ENCODE data around the gene SSRP1. TPM values are rescaled to one million over a fixed set of nuclear protein-coding genes. Genes with fewer than 3 reads are reported as not detected.

Gene SSRP1
- total and polyA plus RNA-seq, 11 donors = 21.8 to 86.5 (median 41.6) TPM

- WGBS, 4 donors = 36 to 44% (median 41%) methylated on average over 12 of the region's 12 CpGs
- no peaks in the 10 kb centered on the region for H3K27me3 ChIP-seq
- peak in 2 of 4 donors; percentile 3 to 10 for ATAC-seq
- H3K4me3 ChIP-seq = peak overlapping the region; percentile 62 to 94 (median 84)
- peaks cover 0 to 25% (median 16%) of the 10 kb centered on the region in 12 donors for H3K4me1 ChIP-seq
- H3K36me3 ChIP-seq = peaks cover 0 to 32% (median 28%) of the 10 kb centered on the region in 9 donors
- DNase-seq = no peak
- H3K9me3 ChIP-seq = no peaks in the 10 kb centered on the region
- TF ChIP-seq POLR2A (IDR thresholded peaks at IDR 0.05) = no peak
- no peak for TF ChIP-seq CTCF (IDR thresholded peaks at IDR 0.05)
- peak overlapping the region; percentile 70 to 96 (median 84) for H3K27ac ChIP-seq
- intact Hi-C loops (cut with DNase I) = loop anchor here in 1 of 10 donors (5.0 kb wide), 1 partner anchor 191 kb away; no protein-coding TSS in a partner anchor
Measured at GRCh38 chr11:57336111-57336666, 497 bp upstream of the SSRP1 start.

GRCh38 chr11:57335023-57335342 lies 709 bp downstream of the SSRP1 start:
- Histone ChIP-seq H3K27me3 (no peaks in the 10 kb centered on the region), H3K36me3 (peaks cover 0 to 44% (median 40%) of the 10 kb centered on the region in 9 donors), H3K4me3 (peak overlapping the region; percentile 62 to 94 (median 84)), H3K27ac (peak overlapping the region; percentile 70 to 96 (median 84)), H3K4me1 (peaks cover 0 to 25% (median 16%) of the 10 kb centered on the region in 12 donors), H3K9me3 (no peaks in the 10 kb centered on the region)
- no peak for TF ChIP-seq POLR2A (IDR thresholded peaks at IDR 0.05)
- no peak for TF ChIP-seq CTCF (IDR thresholded peaks at IDR 0.05)
- DNase-seq (peak in 1 of 5 donors; percentile 43), ATAC-seq (no peak)
- intact Hi-C loops (cut with DNase I) = loop anchor here in 1 of 10 donors (5.0 kb wide), 1 partner anchor 192 kb away; no protein-coding TSS in a partner anchor
- WGBS, 4 donors = 4 to 12% (median 6%) methylated on average over 4 to 7 of the region's 7 CpGs

- WGBS, 4 donors = 88 to 94% (median 93%) methylated on average over 9 to 11 of the region's 11 CpGs
- TF ChIP-seq CTCF (IDR thresholded peaks at IDR 0.05) = no peak
- Histone ChIP-seq H3K9me3 (no peaks in the 10 kb centered on the region), H3K36me3 (peaks cover 0 to 65% (median 61%) of the 10 kb centered on the region in 9 donors), H3K27ac (no peak overlapping the region), H3K4me1 (peaks cover 0 to 25% (median 16%) of the 10 kb centered on the region in 12 donors), H3K27me3 (no peaks in the 10 kb centered on the region), H3K4me3 (no peak overlapping the region)
- ATAC-seq = no peak
- DNase-seq = peak in 1 of 5 donors; percentile 20
- intact Hi-C loops (cut with DNase I) = no loop called here
Measured at GRCh38 chr11:57332694-57333440, 2.8 kb downstream of the SSRP1 start.

- H3K4me3 ChIP-seq = no peak overlapping the region
- DNase-seq (peak in 1 of 5 donors; percentile 31), ATAC-seq (no peak)
- 92 to 97% (median 94%) methylated on average over 14 of the region's 14 CpGs for WGBS, 4 donors
- H3K27me3 ChIP-seq = no peaks in the 10 kb centered on the region
- peaks cover 0 to 77% (median 73%) of the 10 kb centered on the region in 9 donors for H3K36me3 ChIP-seq
- intact Hi-C loops (cut with DNase I) = no loop called here
- H3K9me3 ChIP-seq = no peaks in the 10 kb centered on the region
- no peak for TF ChIP-seq CTCF (IDR thresholded peaks at IDR 0.05)
- TF ChIP-seq POLR2A (IDR thresholded peaks at IDR 0.05) = no peak
- H3K27ac ChIP-seq = no peak overlapping the region
- peaks cover 0 to 30% (median 18%) of the 10 kb centered on the region in 12 donors for H3K4me1 ChIP-seq
Measured at GRCh38 chr11:57331720-57332119, 4.0 kb downstream of the SSRP1 start.

All from heart left ventricle (tissue), 16 donors.